CD4-positive, CD25-positive, alpha-beta regulatory T cell (primary cell): ENCODE results near the gene FOXC2. TPM values are rescaled to one million over a fixed set of nuclear protein-coding genes. Genes with fewer than 3 reads are reported as not detected.

Experiments used
- ATAC-seq, 2 donors: fragments of 150-1000 bp; cut with Tn5 transposase; one replicate each; pipeline ENCODE4 v1.10.0; 2021; ENCODE audit warnings: low read depth in 2 of 2, moderate number of reproducible peaks in 2 of 2, moderate library complexity in 1 of 2
- DNase-seq, 3 donors: peaks; one replicate each; pipeline versions ENCODE4 v3.0.0 to v3.0.0-alpha.2; 2012 to 2022; ENCODE audit warnings: mixed read lengths in 1 of 3
- H3K27ac ChIP-seq: one replicate; pipeline ENCODE4 v1.7.0; 2013; ENCODE audit warnings: mild to moderate bottlenecking, low read length; ENCODE audit not compliant: insufficient read depth, poor library complexity, severe bottlenecking
- H3K27me3 ChIP-seq: one replicate; pipeline ENCODE4 v1.7.0; 2013; ENCODE audit warnings: low read length; ENCODE audit not compliant: control insufficient read depth, insufficient read depth
- H3K36me3 ChIP-seq: one replicate; pipeline ENCODE4 v1.7.0; 2013; ENCODE audit warnings: mild to moderate bottlenecking, low read length, moderate library complexity; ENCODE audit not compliant: control insufficient read depth, insufficient read depth
- H3K4me1 ChIP-seq: 2 replicates; pipeline ENCODE4 v1.7.0; 2013; ENCODE audit warnings: mild to moderate bottlenecking, low read length; ENCODE audit not compliant: insufficient read depth, control insufficient read depth, poor library complexity, severe bottlenecking
- H3K4me3 ChIP-seq: one replicate; pipeline ENCODE4 v1.7.0; 2013; ENCODE audit warnings: low read depth, mild to moderate bottlenecking, low read length, moderate library complexity
- H3K9me3 ChIP-seq, 2 experiments: 1 replicate in 1 of 2; 2 replicates in 1 of 2; pipeline ENCODE4 v1.7.0; 2013; ENCODE audit warnings: low read length in 2 of 2, mild to moderate bottlenecking in 1 of 2, moderate library complexity in 1 of 2; ENCODE audit not compliant: control insufficient read depth in 2 of 2
- H3K27ac Mint-ChIP-seq, 3 donors: one replicate each; pipeline ENCODE4 v1.8.0; 2020 to 2022; ENCODE audit warnings: mild to moderate bottlenecking in 3 of 3, mixed read lengths in 3 of 3, moderate library complexity in 2 of 3
- H3K27me3 Mint-ChIP-seq: one replicate; pipeline ENCODE4 v1.8.0; 2022; ENCODE audit warnings: mild to moderate bottlenecking, mixed read lengths
- H3K36me3 Mint-ChIP-seq: one replicate; pipeline ENCODE4 v1.8.0; 2020; ENCODE audit warnings: mixed read lengths
- H3K4me1 Mint-ChIP-seq, 4 donors: one replicate each; pipeline ENCODE4 v1.8.0; 2020 to 2022; ENCODE audit warnings: mixed read lengths in 4 of 4, mild to moderate bottlenecking in 1 of 4
- H3K4me3 Mint-ChIP-seq, 4 donors: one replicate each; pipeline ENCODE4 v1.8.0; 2020 to 2022; ENCODE audit warnings: mild to moderate bottlenecking in 4 of 4, mixed read lengths in 4 of 4, moderate library complexity in 3 of 4
- H3K9me3 Mint-ChIP-seq, 7 donors: one replicate each; pipeline ENCODE4 v1.8.0; 2020 to 2022; ENCODE audit warnings: mixed read lengths in 7 of 7, mild to moderate bottlenecking in 3 of 7, moderate library complexity in 2 of 7
- polyA plus RNA-seq, 4 donors: library from polyadenylated mRNA; unstranded; fragments of 300-500 nt; fragmentation: Illumina TruSeq; gene quantifications; one replicate each; pipeline ENCODE4 v1.2.3, GENCODE V29; 2021
- total RNA-seq: library from RNA; stranded (reverse); gene quantifications from one replicate; pipeline ENCODE4 v1.2.3, GENCODE V29; 2022

The FOXC2 gene
- total and polyA plus RNA-seq, 5 donors from 2014 or later = not detected

- H3K4me1 ChIP-seq = peaks cover 15% of the 10 kb centered on the region
Measured at GRCh38 chr16:86567701-86568581, 1.3 kb downstream of the FOXC2 start.

GRCh38 chr16:86568677-86569623, 2.3 kb downstream of the FOXC2 start:
- H3K27ac Mint-ChIP-seq = peak overlapping the region in 1 of 3 donors; percentile 38
- Histone ChIP-seq H3K27me3 (peaks cover 26% of the 10 kb centered on the region), H3K4me3 (no peak overlapping the region), H3K9me3 (no peaks in the 10 kb centered on the region), H3K27ac (no peak overlapping the region), H3K4me1 (peaks cover 13% of the 10 kb centered on the region), H3K36me3 (no peaks in the 10 kb centered on the region)
- no peak for ATAC-seq
- H3K36me3 Mint-ChIP-seq = no peaks in the 10 kb centered on the region
- H3K9me3 Mint-ChIP-seq = peaks cover 0 to 3% (median 0%) of the 10 kb centered on the region in 7 donors
- peaks cover 66% of the 10 kb centered on the region for H3K27me3 Mint-ChIP-seq
- peak overlapping the region in 3 of 4 donors; percentile 17 to 49 (median 39) for H3K4me3 Mint-ChIP-seq
- H3K4me1 Mint-ChIP-seq = peaks cover under 1 to 25% (median 8%) of the 10 kb centered on the region in 4 donors
- DNase-seq = no peak

More at GRCh38 chr16:86567701-86568581, 1.3 kb downstream of the FOXC2 start:
- Mint-ChIP-seq H3K4me3 (peak overlapping the region in 3 of 4 donors; percentile 28 to 69 (median 29)), H3K27me3 (peaks cover 72% of the 10 kb centered on the region), H3K27ac (no peak overlapping the region), H3K4me1 (peaks cover 5 to 29% (median 13%) of the 10 kb centered on the region in 4 donors), H3K9me3 (peaks cover 0 to 3% (median 0%) of the 10 kb centered on the region in 7 donors), H3K36me3 (no peaks in the 10 kb centered on the region)
- H3K36me3 ChIP-seq = no peaks in the 10 kb centered on the region
- H3K4me3 ChIP-seq = no peak overlapping the region
- no peak overlapping the region for H3K27ac ChIP-seq
- H3K9me3 ChIP-seq = no peaks in the 10 kb centered on the region
- ATAC-seq (no peak), DNase-seq (no peak)
- peaks cover 28% of the 10 kb centered on the region for H3K27me3 ChIP-seq

GRCh38 chr16:86569701-86570447, 3.2 kb downstream of the FOXC2 start:
- Histone ChIP-seq H3K36me3 (no peaks in the 10 kb centered on the region), H3K27ac (no peak overlapping the region), H3K4me3 (no peak overlapping the region), H3K27me3 (peaks cover 20% of the 10 kb centered on the region), H3K9me3 (no peaks in the 10 kb centered on the region), H3K4me1 (peaks cover 6% of the 10 kb centered on the region)
- H3K4me1 Mint-ChIP-seq = peaks cover 0 to 21% (median 3%) of the 10 kb centered on the region in 4 donors
- peaks cover 61% of the 10 kb centered on the region for H3K27me3 Mint-ChIP-seq
- H3K4me3 Mint-ChIP-seq = no peak overlapping the region
- peaks cover 0 to 3% (median 0%) of the 10 kb centered on the region in 7 donors for H3K9me3 Mint-ChIP-seq
- no peak for DNase-seq
- ATAC-seq = no peak
- no peaks in the 10 kb centered on the region for H3K36me3 Mint-ChIP-seq
- H3K27ac Mint-ChIP-seq = no peak overlapping the region

GRCh38 chr16:86570558-86571529, 4.2 kb downstream of the FOXC2 start:
- DNase-seq (no peak), ATAC-seq (no peak)
- no peak overlapping the region for H3K27ac Mint-ChIP-seq
- peaks cover 61% of the 10 kb centered on the region for H3K27me3 Mint-ChIP-seq
- no peak overlapping the region for H3K27ac ChIP-seq
- peaks cover 4% of the 10 kb centered on the region for H3K4me1 ChIP-seq
- H3K36me3 Mint-ChIP-seq = no peaks in the 10 kb centered on the region
- peak overlapping the region in 1 of 4 donors; percentile 38 for H3K4me3 Mint-ChIP-seq
- H3K4me1 Mint-ChIP-seq = peaks cover 0 to 14% (median 0%) of the 10 kb centered on the region in 4 donors
- no peaks in the 10 kb centered on the region for H3K9me3 ChIP-seq
- H3K9me3 Mint-ChIP-seq = peaks cover 0 to 3% (median 0%) of the 10 kb centered on the region in 7 donors
- H3K27me3 ChIP-seq = peaks cover 14% of the 10 kb centered on the region
- no peaks in the 10 kb centered on the region for H3K36me3 ChIP-seq
- no peak overlapping the region for H3K4me3 ChIP-seq

- no peak overlapping the region for H3K4me3 ChIP-seq
- H3K27me3 ChIP-seq = peaks cover 10% of the 10 kb centered on the region
- Mint-ChIP-seq H3K4me1 (peaks cover 0 to 15% (median 2%) of the 10 kb centered on the region in 4 donors), H3K9me3 (peaks cover 0 to 3% (median 0%) of the 10 kb centered on the region in 7 donors), H3K36me3 (no peaks in the 10 kb centered on the region), H3K27ac (no peak overlapping the region), H3K27me3 (peaks cover 60% of the 10 kb centered on the region), H3K4me3 (no peak overlapping the region)
- no peaks in the 10 kb centered on the region for H3K9me3 ChIP-seq
- no peak for DNase-seq
- no peak for ATAC-seq
- H3K36me3 ChIP-seq = no peaks in the 10 kb centered on the region
- H3K27ac ChIP-seq = no peak overlapping the region
- peaks cover 10% of the 10 kb centered on the region for H3K4me1 ChIP-seq
Measured at GRCh38 chr16:86571530-86571915, 4.9 kb downstream of the FOXC2 start.

GRCh38 chr16:86572041-86572521, 5.5 kb downstream of the FOXC2 start:
- no peak overlapping the region for H3K4me3 Mint-ChIP-seq
- H3K36me3 Mint-ChIP-seq = no peaks in the 10 kb centered on the region
- peaks cover 14% of the 10 kb centered on the region for H3K27me3 ChIP-seq
- ATAC-seq (no peak), DNase-seq (no peak)
- peaks cover 63% of the 10 kb centered on the region for H3K27me3 Mint-ChIP-seq
- H3K4me3 ChIP-seq = no peak overlapping the region
- no peak overlapping the region for H3K27ac Mint-ChIP-seq
- no peaks in the 10 kb centered on the region for H3K36me3 ChIP-seq
- no peaks in the 10 kb centered on the region for H3K9me3 ChIP-seq
- H3K4me1 ChIP-seq = peaks cover 15% of the 10 kb centered on the region
- no peak overlapping the region for H3K27ac ChIP-seq
- H3K9me3 Mint-ChIP-seq = peaks cover 0 to 3% (median 0%) of the 10 kb centered on the region in 7 donors
- peaks cover 0 to 18% (median 2%) of the 10 kb centered on the region in 4 donors for H3K4me1 Mint-ChIP-seq
